CD4-positive, CD25-positive, alpha-beta regulatory T cell (primary cell): ENCODE results near the gene SLC25A21. TPM values are rescaled to one million over a fixed set of nuclear protein-coding genes. Genes with fewer than 3 reads are reported as not detected.
A peak's percentile ranks its signal among the peaks of the same experiment; 100 is the strongest.

Experiments used
- ATAC-seq, 2 donors: fragments of 150-1000 bp; cut with Tn5 transposase; one replicate each; pipeline ENCODE4 v1.10.0; 2021; ENCODE audit warnings: low read depth in 2 of 2, moderate number of reproducible peaks in 2 of 2, moderate library complexity in 1 of 2
- DNase-seq, 3 donors: peaks; one replicate each; pipeline versions ENCODE4 v3.0.0 to v3.0.0-alpha.2; 2012 to 2022; ENCODE audit warnings: mixed read lengths in 1 of 3
- H3K27ac ChIP-seq: one replicate; pipeline ENCODE4 v1.7.0; 2013; ENCODE audit warnings: mild to moderate bottlenecking, low read length; ENCODE audit not compliant: insufficient read depth, poor library complexity, severe bottlenecking
- H3K27me3 ChIP-seq: one replicate; pipeline ENCODE4 v1.7.0; 2013; ENCODE audit warnings: low read length; ENCODE audit not compliant: control insufficient read depth, insufficient read depth
- H3K36me3 ChIP-seq: one replicate; pipeline ENCODE4 v1.7.0; 2013; ENCODE audit warnings: mild to moderate bottlenecking, low read length, moderate library complexity; ENCODE audit not compliant: control insufficient read depth, insufficient read depth
- H3K4me1 ChIP-seq: 2 replicates; pipeline ENCODE4 v1.7.0; 2013; ENCODE audit warnings: mild to moderate bottlenecking, low read length; ENCODE audit not compliant: insufficient read depth, control insufficient read depth, poor library complexity, severe bottlenecking
- H3K4me3 ChIP-seq: one replicate; pipeline ENCODE4 v1.7.0; 2013; ENCODE audit warnings: low read depth, mild to moderate bottlenecking, low read length, moderate library complexity
- H3K9me3 ChIP-seq, 2 experiments: 1 replicate in 1 of 2; 2 replicates in 1 of 2; pipeline ENCODE4 v1.7.0; 2013; ENCODE audit warnings: low read length in 2 of 2, mild to moderate bottlenecking in 1 of 2, moderate library complexity in 1 of 2; ENCODE audit not compliant: control insufficient read depth in 2 of 2
- H3K27ac Mint-ChIP-seq, 3 donors: one replicate each; pipeline ENCODE4 v1.8.0; 2020 to 2022; ENCODE audit warnings: mild to moderate bottlenecking in 3 of 3, mixed read lengths in 3 of 3, moderate library complexity in 2 of 3
- H3K27me3 Mint-ChIP-seq: one replicate; pipeline ENCODE4 v1.8.0; 2022; ENCODE audit warnings: mild to moderate bottlenecking, mixed read lengths
- H3K36me3 Mint-ChIP-seq: one replicate; pipeline ENCODE4 v1.8.0; 2020; ENCODE audit warnings: mixed read lengths
- H3K4me1 Mint-ChIP-seq, 4 donors: one replicate each; pipeline ENCODE4 v1.8.0; 2020 to 2022; ENCODE audit warnings: mixed read lengths in 4 of 4, mild to moderate bottlenecking in 1 of 4
- H3K4me3 Mint-ChIP-seq, 4 donors: one replicate each; pipeline ENCODE4 v1.8.0; 2020 to 2022; ENCODE audit warnings: mild to moderate bottlenecking in 4 of 4, mixed read lengths in 4 of 4, moderate library complexity in 3 of 4
- H3K9me3 Mint-ChIP-seq, 7 donors: one replicate each; pipeline ENCODE4 v1.8.0; 2020 to 2022; ENCODE audit warnings: mixed read lengths in 7 of 7, mild to moderate bottlenecking in 3 of 7, moderate library complexity in 2 of 7
- polyA plus RNA-seq, 4 donors: library from polyadenylated mRNA; unstranded; fragments of 300-500 nt; fragmentation: Illumina TruSeq; gene quantifications; one replicate each; pipeline ENCODE4 v1.2.3, GENCODE V29; 2021
- total RNA-seq: library from RNA; stranded (reverse); gene quantifications from one replicate; pipeline ENCODE4 v1.2.3, GENCODE V29; 2022

Gene SLC25A21
- total and polyA plus RNA-seq, 5 donors from 2014 or later: not detected

GRCh38 chr14:36662543-36663403, 509.6 kb downstream of the SLC25A21 start:
- Mint-ChIP-seq H3K4me1 (peaks cover 0 to 47% (median 30%) of the 10 kb centered on the region in 4 donors), H3K27ac (no peak overlapping the region), H3K27me3 (peaks cover 89% of the 10 kb centered on the region), H3K9me3 (peaks cover 0 to 13% (median 3%) of the 10 kb centered on the region in 7 donors), H3K36me3 (no peaks in the 10 kb centered on the region), H3K4me3 (peak overlapping the region; percentile 21 to 65 (median 49))
- no peak overlapping the region for H3K27ac ChIP-seq
- H3K27me3 ChIP-seq: peaks cover 49% of the 10 kb centered on the region
- no peaks in the 10 kb centered on the region for H3K36me3 ChIP-seq
- DNase-seq: no peak
- H3K9me3 ChIP-seq: peaks cover 0 to 2% of the 10 kb centered on the region in 2 experiments
- H3K4me1 ChIP-seq: peaks cover 24% of the 10 kb centered on the region
- H3K4me3 ChIP-seq: no peak overlapping the region
- no peak for ATAC-seq

GRCh38 chr14:36662258-36662542, 510.2 kb downstream of the SLC25A21 start:
- ATAC-seq: no peak
- Mint-ChIP-seq H3K27me3 (peaks cover 91% of the 10 kb centered on the region), H3K27ac (no peak overlapping the region)

GRCh38 chr14:36661506-36662257, 510.7 kb downstream of the SLC25A21 start, which contains the start of gene PAX9:
TSS of gene PAX9 (plus strand) at chr14:36661860. CDS start at chr14:36662090, 230 bp downstream.
- Mint-ChIP-seq H3K4me1 (peaks cover 0 to 51% (median 33%) of the 10 kb centered on the region in 4 donors), H3K4me3 (peak within 1 kb of the TSS; percentile 60 to 85 (median 63)), H3K36me3 (no peaks in the 10 kb centered on the region), H3K27me3 (peaks cover 97% of the 10 kb centered on the region), H3K9me3 (peaks cover 0 to 15% (median 3%) of the 10 kb centered on the region in 7 donors), H3K27ac (no peak within 1 kb of the TSS)
- Histone ChIP-seq H3K9me3 (peaks cover 0 to 2% of the 10 kb centered on the region in 2 experiments), H3K4me1 (peaks cover 29% of the 10 kb centered on the region), H3K4me3 (no peak within 1 kb of the TSS), H3K36me3 (no peaks in the 10 kb centered on the region), H3K27me3 (peaks cover 44% of the 10 kb centered on the region), H3K27ac (no peak within 1 kb of the TSS)
- ATAC-seq (peak in 1 of 2 donors; percentile 64), DNase-seq (peak in 2 of 3 donors; percentile 37 to 62)

More at GRCh38 chr14:36662258-36662542, 510.2 kb downstream of the SLC25A21 start:
- DNase-seq: no peak
- H3K4me3 Mint-ChIP-seq: peak overlapping the region; percentile 5 to 65 (median 41)
- Histone ChIP-seq H3K27ac (no peak overlapping the region), H3K4me3 (no peak overlapping the region), H3K9me3 (peaks cover 0 to 2% of the 10 kb centered on the region in 2 experiments), H3K4me1 (peaks cover 29% of the 10 kb centered on the region), H3K36me3 (no peaks in the 10 kb centered on the region), H3K27me3 (peaks cover 47% of the 10 kb centered on the region)
- H3K9me3 Mint-ChIP-seq: peaks cover 0 to 13% (median 3%) of the 10 kb centered on the region in 7 donors
- peaks cover 0 to 47% (median 30%) of the 10 kb centered on the region in 4 donors for H3K4me1 Mint-ChIP-seq
- H3K36me3 Mint-ChIP-seq: no peaks in the 10 kb centered on the region

- Mint-ChIP-seq H3K27me3 (peaks cover 97% of the 10 kb centered on the region), H3K4me1 (peaks cover 0 to 59% (median 36%) of the 10 kb centered on the region in 4 donors), H3K27ac (no peak overlapping the region), H3K4me3 (peak overlapping the region in 3 of 4 donors; percentile 60 to 85 (median 61)), H3K9me3 (peaks cover 0 to 15% (median 3%) of the 10 kb centered on the region in 7 donors), H3K36me3 (no peaks in the 10 kb centered on the region)
- Histone ChIP-seq H3K4me3 (no peak overlapping the region), H3K27ac (no peak overlapping the region), H3K36me3 (no peaks in the 10 kb centered on the region), H3K9me3 (peaks cover 0 to 2% of the 10 kb centered on the region in 2 experiments), H3K4me1 (peaks cover 32% of the 10 kb centered on the region), H3K27me3 (peaks cover 43% of the 10 kb centered on the region)
- no peak for ATAC-seq
- no peak for DNase-seq
Observed at GRCh38 chr14:36660736-36661505, 511.5 kb downstream of the SLC25A21 start.

GRCh38 chr14:36659822-36660735, 512.3 kb downstream of the SLC25A21 start:
- Mint-ChIP-seq H3K9me3 (peaks cover 0 to 21% (median 3%) of the 10 kb centered on the region in 7 donors), H3K36me3 (peaks cover 3% of the 10 kb centered on the region), H3K4me1 (peaks cover 0 to 66% (median 33%) of the 10 kb centered on the region in 4 donors), H3K27me3 (peaks cover 97% of the 10 kb centered on the region), H3K4me3 (peak overlapping the region in 2 of 4 donors; percentile 10 to 29), H3K27ac (peak overlapping the region in 1 of 3 donors; percentile 14)
- Histone ChIP-seq H3K9me3 (peaks cover 0 to 2% of the 10 kb centered on the region in 2 experiments), H3K4me1 (peaks cover 37% of the 10 kb centered on the region), H3K27me3 (peaks cover 42% of the 10 kb centered on the region), H3K36me3 (no peaks in the 10 kb centered on the region), H3K27ac (no peak overlapping the region), H3K4me3 (no peak overlapping the region)
- DNase-seq (no peak), ATAC-seq (no peak)

GRCh38 chr14:36659010-36659821, 513.2 kb downstream of the SLC25A21 start:
- Histone ChIP-seq H3K36me3 (no peaks in the 10 kb centered on the region), H3K4me3 (no peak overlapping the region), H3K27me3 (peaks cover 41% of the 10 kb centered on the region), H3K9me3 (peaks cover 0 to 6% of the 10 kb centered on the region in 2 experiments), H3K4me1 (peaks cover 37% of the 10 kb centered on the region), H3K27ac (no peak overlapping the region)
- ATAC-seq (no peak), DNase-seq (no peak)
- Mint-ChIP-seq H3K27me3 (peaks cover 97% of the 10 kb centered on the region), H3K4me3 (peak overlapping the region in 3 of 4 donors; percentile 17 to 64 (median 34)), H3K9me3 (peaks cover 0 to 21% (median 3%) of the 10 kb centered on the region in 7 donors), H3K27ac (no peak overlapping the region), H3K4me1 (peaks cover 0 to 66% (median 31%) of the 10 kb centered on the region in 4 donors), H3K36me3 (peaks cover 3% of the 10 kb centered on the region)
